ENCODE results near the gene FMNL2.

DNA sequence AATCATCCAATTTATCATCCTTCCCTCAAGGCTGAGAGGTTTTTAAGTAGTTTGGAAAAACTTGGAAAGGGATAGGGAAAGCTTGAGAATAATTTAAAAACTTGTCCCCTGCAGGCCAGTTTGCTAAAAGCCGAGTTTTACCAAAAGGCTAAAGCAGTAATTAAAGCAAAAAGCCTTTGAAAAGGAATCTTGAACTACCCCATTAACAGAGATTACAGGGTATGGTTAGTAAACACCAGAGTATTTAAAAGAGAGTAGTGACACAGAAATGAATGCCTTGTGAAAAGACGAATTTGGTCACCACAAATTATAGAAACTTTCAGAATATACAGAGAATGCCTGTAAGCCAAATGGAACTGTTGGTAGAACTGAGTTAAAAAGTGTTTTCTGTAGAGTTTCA, 85.0 kb downstream of the FMNL2 start:
- TF ChIP-seq, protein P1, sequence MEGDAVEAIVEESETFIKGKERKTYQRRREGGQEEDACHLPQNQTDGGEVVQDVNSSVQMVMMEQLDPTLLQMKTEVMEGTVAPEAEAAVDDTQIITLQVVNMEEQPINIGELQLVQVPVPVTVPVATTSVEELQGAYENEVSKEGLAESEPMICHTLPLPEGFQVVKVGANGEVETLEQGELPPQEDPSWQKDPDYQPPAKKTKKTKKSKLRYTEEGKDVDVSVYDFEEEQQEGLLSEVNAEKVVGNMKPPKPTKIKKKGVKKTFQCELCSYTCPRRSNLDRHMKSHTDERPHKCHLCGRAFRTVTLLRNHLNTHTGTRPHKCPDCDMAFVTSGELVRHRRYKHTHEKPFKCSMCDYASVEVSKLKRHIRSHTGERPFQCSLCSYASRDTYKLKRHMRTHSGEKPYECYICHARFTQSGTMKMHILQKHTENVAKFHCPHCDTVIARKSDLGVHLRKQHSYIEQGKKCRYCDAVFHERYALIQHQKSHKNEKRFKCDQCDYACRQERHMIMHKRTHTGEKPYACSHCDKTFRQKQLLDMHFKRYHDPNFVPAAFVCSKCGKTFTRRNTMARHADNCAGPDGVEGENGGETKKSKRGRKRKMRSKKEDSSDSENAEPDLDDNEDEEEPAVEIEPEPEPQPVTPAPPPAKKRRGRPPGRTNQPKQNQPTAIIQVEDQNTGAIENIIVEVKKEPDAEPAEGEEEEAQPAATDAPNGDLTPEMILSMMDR (conservative IDR thresholded peaks at IDR 0.05), result no peak
- TF ChIP-seq EZH2 (IDR thresholded peaks at IDR 0.05; ENCODE audit: low read depth), result no peak

Measured in PC-9 (cell line).